Stimulated activated CD4-positive, alpha-beta T cell treated with anti-CD3 and anti-CD28 coated beads, Interleukin-4, amount 100 ng/mL, for 24 hours (primary cell): Measurements from ENCODE around the gene LRRC31.
A peak's percentile ranks its signal among the peaks of the same experiment; 100 is the strongest.

Source experiments
- DNase-seq: peaks from one replicate; pipeline ENCODE4 v3.0.0-alpha.2; 2020

The LRRC31 gene

GRCh38 chr3:169861871-169862270 is 7.9 kb downstream of the LRRC31 start:
- DNase-seq: no peak

- no peak for DNase-seq
These were observed 11.9 kb downstream of the LRRC31 start for GRCh38 chr3:169857811-169858210.

- no peak for DNase-seq
These were observed 14.2 kb downstream of the LRRC31 start for GRCh38 chr3:169855514-169855913.

GRCh38 chr3:169850618-169851017 is 19.1 kb downstream of the LRRC31 start:
- no peak for DNase-seq

GRCh38 chr3:169848741-169849140 is 21.0 kb downstream of the LRRC31 start:
- no peak for DNase-seq

GRCh38 chr3:169847896-169848295 is 21.8 kb downstream of the LRRC31 start:
- no peak for DNase-seq

GRCh38 chr3:169846458-169847193 is 23.1 kb downstream of the LRRC31 start:
- DNase-seq: no peak

GRCh38 chr3:169842960-169843359 is 26.8 kb downstream of the LRRC31 start:
- no peak for DNase-seq

- no peak for DNase-seq
These were observed 28.6 kb downstream of the LRRC31 start for GRCh38 chr3:169841171-169841570.

GRCh38 chr3:169838511-169839030 is 31.2 kb downstream of the LRRC31 start:
- DNase-seq: no peak

GRCh38 chr3:169836942-169837275 is 32.8 kb downstream of the LRRC31 start:
- no peak for DNase-seq

GRCh38 chr3:169836078-169836941 is 33.4 kb downstream of the LRRC31 start:
- DNase-seq: no peak

- DNase-seq: no peak
These were observed 34.2 kb downstream of the LRRC31 start for GRCh38 chr3:169835533-169835932.

- DNase-seq: no peak
These were observed 42.0 kb downstream of the LRRC31 start for GRCh38 chr3:169827712-169828111.

GRCh38 chr3:169825316-169825715 is 44.4 kb downstream of the LRRC31 start:
- no peak for DNase-seq

- DNase-seq: no peak
These were observed 46.8 kb downstream of the LRRC31 start for GRCh38 chr3:169822983-169823382.

- DNase-seq: no peak
These were observed 47.2 kb downstream of the LRRC31 start for GRCh38 chr3:169822540-169822939.

- DNase-seq: no peak
These were observed 47.6 kb downstream of the LRRC31 start for GRCh38 chr3:169822091-169822490.

- no peak for DNase-seq
These were observed 51.4 kb downstream of the LRRC31 start for GRCh38 chr3:169818316-169818715.

- DNase-seq: no peak
These were observed 54.1 kb downstream of the LRRC31 start for GRCh38 chr3:169815590-169816150.

GRCh38 chr3:169813757-169814517 is 55.8 kb downstream of the LRRC31 start:
- peak; percentile 75 for DNase-seq

GRCh38 chr3:169813278-169813677 is 56.5 kb downstream of the LRRC31 start:
- DNase-seq: no peak
